ENCODE results near the gene MRRF.

- TF ChIP-seq YY1 (IDR thresholded peaks at IDR 0.05; ENCODE audit: insufficient read depth, insufficient read length) (no peak), ZNF274 (IDR thresholded peaks at IDR 0.05; ENCODE audit: low read depth, low read length) (no peak)
Measured at GRCh38 chr9:122218071-122218934, 46.4 kb upstream of the MRRF start.
